HL-60 (cell line): ENCODE measurements around the gene OSBPL5.

Experiments used
- DNase-seq, 2 experiments: peaks; one replicate each; pipeline ENCODE4 v3.0.0-alpha.2; 2010 to 2020; ENCODE audit warnings: low read depth in 1 of 2, low spot score in 1 of 2
- H3K27ac ChIP-seq: fragments of 250-450 bp; sonication (Bioruptor Pico); replicated peaks from 2 replicates; pipeline ENCODE4 v1.5.1; 2020; ENCODE audit warnings: mild to moderate bottlenecking, moderate library complexity
- H3K27me3 ChIP-seq: fragments of 250-450 bp; sonication (Bioruptor Pico); 2 replicates; pipeline ENCODE4 v1.5.1; 2021; ENCODE audit warnings: mild to moderate bottlenecking, moderate library complexity; ENCODE audit not compliant: insufficient read depth, poor library complexity, severe bottlenecking
- H3K4me3 ChIP-seq: replicated peaks from 2 replicates; pipeline ENCODE4 v1.5.1; 2011; ENCODE audit warnings: mild to moderate bottlenecking, control low read depth, low read length; ENCODE audit not compliant: insufficient read depth
- CTCF ChIP-seq: IDR thresholded peaks from one replicate; pipeline ENCODE4 v1.5.1; 2011; ENCODE audit warnings: low read length, control low read depth, inconsistent platforms; ENCODE audit not compliant: insufficient read depth
- GABPA ChIP-seq: IDR thresholded peaks from 2 replicates; pipeline ENCODE4 v1.6.1; 2012; ENCODE audit warnings: low read depth
- POLR2AphosphoS5 ChIP-seq: IDR thresholded peaks from 2 replicates; pipeline ENCODE4 v1.6.1; 2012; ENCODE audit warnings: low read depth
- SPI1 ChIP-seq: IDR thresholded peaks from 2 replicates; pipeline ENCODE4 v1.6.1; 2012; ENCODE audit warnings: low read depth, mild to moderate bottlenecking, borderline replicate concordance
- TF ChIP-seq, protein P1 (sequence below): IDR thresholded peaks from 2 replicates; pipeline ENCODE4 v1.6.1; 2012; ENCODE audit warnings: low read depth; ENCODE audit not compliant: insufficient replicate concordance

Gene OSBPL5

GRCh38 chr11:3057069-3057963 is 107.8 kb downstream of the OSBPL5 start, which contains the start of gene CARS1:
TSS of gene CARS1 (minus strand) at chr11:3057423. CDS start at chr11:3057367, 56 bp downstream.
- H3K27me3 ChIP-seq, result no peaks in the 10 kb centered on the region
- H3K27ac ChIP-seq, result peak within 1 kb of the TSS; percentile 86
- TF ChIP-seq CTCF (no peak), POLR2AphosphoS5 (peak; percentile 72; the same call in 1 of the 2 replicates), GABPA (peak; percentile 96), SPI1 (peak; percentile 22; the same call in 1 of the 2 replicates)
- TF ChIP-seq, protein P1, sequence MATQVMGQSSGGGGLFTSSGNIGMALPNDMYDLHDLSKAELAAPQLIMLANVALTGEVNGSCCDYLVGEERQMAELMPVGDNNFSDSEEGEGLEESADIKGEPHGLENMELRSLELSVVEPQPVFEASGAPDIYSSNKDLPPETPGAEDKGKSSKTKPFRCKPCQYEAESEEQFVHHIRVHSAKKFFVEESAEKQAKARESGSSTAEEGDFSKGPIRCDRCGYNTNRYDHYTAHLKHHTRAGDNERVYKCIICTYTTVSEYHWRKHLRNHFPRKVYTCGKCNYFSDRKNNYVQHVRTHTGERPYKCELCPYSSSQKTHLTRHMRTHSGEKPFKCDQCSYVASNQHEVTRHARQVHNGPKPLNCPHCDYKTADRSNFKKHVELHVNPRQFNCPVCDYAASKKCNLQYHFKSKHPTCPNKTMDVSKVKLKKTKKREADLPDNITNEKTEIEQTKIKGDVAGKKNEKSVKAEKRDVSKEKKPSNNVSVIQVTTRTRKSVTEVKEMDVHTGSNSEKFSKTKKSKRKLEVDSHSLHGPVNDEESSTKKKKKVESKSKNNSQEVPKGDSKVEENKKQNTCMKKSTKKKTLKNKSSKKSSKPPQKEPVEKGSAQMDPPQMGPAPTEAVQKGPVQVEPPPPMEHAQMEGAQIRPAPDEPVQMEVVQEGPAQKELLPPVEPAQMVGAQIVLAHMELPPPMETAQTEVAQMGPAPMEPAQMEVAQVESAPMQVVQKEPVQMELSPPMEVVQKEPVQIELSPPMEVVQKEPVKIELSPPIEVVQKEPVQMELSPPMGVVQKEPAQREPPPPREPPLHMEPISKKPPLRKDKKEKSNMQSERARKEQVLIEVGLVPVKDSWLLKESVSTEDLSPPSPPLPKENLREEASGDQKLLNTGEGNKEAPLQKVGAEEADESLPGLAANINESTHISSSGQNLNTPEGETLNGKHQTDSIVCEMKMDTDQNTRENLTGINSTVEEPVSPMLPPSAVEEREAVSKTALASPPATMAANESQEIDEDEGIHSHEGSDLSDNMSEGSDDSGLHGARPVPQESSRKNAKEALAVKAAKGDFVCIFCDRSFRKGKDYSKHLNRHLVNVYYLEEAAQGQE, result no peak
- peak; percentile 78 to 96 for DNase-seq
- H3K4me3 ChIP-seq, result peak within 1 kb of the TSS; percentile 97

DNA sequence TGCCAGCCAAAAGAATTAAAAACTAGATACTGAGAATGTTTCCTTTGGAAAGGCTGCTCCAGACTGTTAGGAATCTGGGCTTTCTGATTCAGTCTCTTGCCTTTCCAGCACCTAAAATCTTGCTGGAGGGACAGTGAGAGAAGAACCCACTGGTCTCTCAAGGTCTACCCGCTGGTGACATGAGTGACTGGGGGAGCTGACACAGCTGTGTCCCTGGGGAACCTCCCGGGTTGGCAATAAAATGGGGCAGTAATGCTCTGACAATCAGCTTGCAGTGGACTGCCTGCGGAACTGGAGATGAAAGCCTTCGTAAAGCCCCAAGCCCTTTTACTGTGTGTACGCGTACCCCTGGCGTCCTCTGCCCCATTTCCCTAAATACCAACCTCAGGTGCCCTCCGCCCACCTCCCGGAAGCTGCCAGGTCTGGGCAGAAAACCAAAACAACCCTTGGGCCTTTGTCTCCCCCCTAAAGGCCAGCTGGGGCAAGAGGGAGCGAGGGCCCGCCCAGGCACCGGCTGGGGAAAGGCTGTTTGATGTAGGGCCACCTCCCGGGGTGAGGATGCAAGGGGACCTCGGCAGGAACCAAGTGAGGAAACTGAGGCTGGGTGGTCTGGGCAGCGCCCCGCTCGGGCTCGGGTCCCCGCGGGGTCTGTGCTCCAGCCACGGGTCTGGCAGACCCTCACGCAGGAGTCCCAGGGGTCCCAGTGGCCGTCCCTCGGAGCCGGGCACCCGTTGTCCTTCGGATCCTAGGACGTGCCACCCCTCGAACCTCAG is 108.6 kb downstream of the OSBPL5 start:
- no peak for DNase-seq

More for the DNA sequence above, 108.6 kb downstream of the OSBPL5 start:
- no peak for TF ChIP-seq SPI1
- TF ChIP-seq, protein P1, result no peak
- TF ChIP-seq GABPA, result no peak
- TF ChIP-seq CTCF, result no peak
- no peak for TF ChIP-seq POLR2AphosphoS5
- Histone ChIP-seq H3K27ac (peak overlapping the region; percentile 86), H3K4me3 (peak overlapping the region; percentile 97), H3K27me3 (no peaks in the 10 kb centered on the region)
